Measurements from ENCODE around the gene ABCC4.

GRCh38 chr13:95146486-95146885, 154.8 kb downstream of the ABCC4 start:
- TF ChIP-seq CTCF (IDR thresholded peaks at IDR 0.05; ENCODE audit: poor library complexity, severe bottlenecking) (no peak), TAF1 (IDR thresholded peaks at IDR 0.05; ENCODE audit: low read depth) (no peak), EZH2 (IDR thresholded peaks at IDR 0.05; ENCODE audit: borderline replicate concordance, insufficient read depth, low read length, poor library complexity, severe bottlenecking) (no peak), POLR2AphosphoS5 (IDR thresholded peaks at IDR 0.05) (no peak), RAD21 (conservative IDR thresholded peaks at IDR 0.05) (no peak), EP300 (conservative IDR thresholded peaks at IDR 0.05; ENCODE audit: poor library complexity, severe bottlenecking) (no peak)

All from neural cell (in vitro differentiated cells).